ENCODE data around the gene PI4K2A. TPM values are rescaled to one million over a fixed set of nuclear protein-coding genes. Genes with fewer than 3 reads are reported as not detected.
A peak's percentile ranks its signal among the peaks of the same experiment; 100 is the strongest.

Gene PI4K2A
- total RNA-seq, result 10 to 100 TPM in 4 of 5 donors, 1 to 10 TPM in 1; 9.0 to 23.1 (median 11.0) TPM
- total RNA-seq (2013), result 9.0 TPM
- total RNA-seq, result 12.2 to 47.9 (median 19.7) reads per million in 29 experiments

- POLR2A ChIA-PET, result interaction anchor here (0.5 to 1.2 kb wide), 5 partner anchors 9 to 350 kb away, joined by 3 to 10 read pairs (median 4); no protein-coding TSS in a partner anchor
- Histone ChIP-seq H3K9me3 (no peaks in the 10 kb centered on the region), H3K36me3 (ENCODE audit: control insufficient read depth in 2 of 2, extremely low read depth in 1 of 2, insufficient read depth in 1 of 2, low read length in 1 of 2) (peaks cover 8 to 10% of the 10 kb centered on the region in 2 donors), H3K4me3 (ENCODE audit: control insufficient read depth in 1 of 2, extremely low read depth in 1 of 2, low read length in 1 of 2) (peak within 1 kb of the TSS; percentile 73 to 74), H3K4me1 (ENCODE audit: control insufficient read depth in 1 of 2, extremely low read depth in 1 of 2, insufficient read depth in 2 of 2, low read length in 2 of 2) (peaks cover 10 to 18% of the 10 kb centered on the region in 2 experiments), H3K27ac (ENCODE audit: low read length) (peak within 1 kb of the TSS; percentile 15), H3K27me3 (replicated peaks in 1 of 2; ENCODE audit: control insufficient read depth in 2 of 2, extremely low read depth in 1 of 2, insufficient read depth in 2 of 2, low read length in 1 of 2) (no peaks in the 10 kb centered on the region)
- no peaks in the 10 kb centered on the region for H3K9me3 Mint-ChIP-seq
- peak; percentile 98 to 100 (median 99) for ATAC-seq (replicated peaks in 1 of 4)
- peak within 1 kb of the TSS; percentile 80 to 83 for H3K27ac Mint-ChIP-seq
- H3K4me1 Mint-ChIP-seq, result peaks cover 24 to 27% (median 25%) of the 10 kb centered on the region in 3 donors
- DNase-seq, result peak; percentile 93 to 100 (median 98)
- H3K36me3 Mint-ChIP-seq, result peaks cover 10% of the 10 kb centered on the region
- peak within 1 kb of the TSS; percentile 93 to 94 (median 94) for H3K4me3 Mint-ChIP-seq
- H3K27me3 Mint-ChIP-seq, result no peaks in the 10 kb centered on the region
- CTCF ChIA-PET, result interaction anchor here in 1 of 2 donors (0.6 to 1.2 kb wide), 4 partner anchors 9 to 164 kb away, joined by 3 to 7 read pairs (median 4); partner anchors contain the start of genes AVPI1 and ZFYVE27
- under 1% methylated on average over 50 of the region's 54 CpGs for WGBS (ENCODE audit: insufficient coverage)
Observed at GRCh38 chr10:97640174-97640867, at the start of gene PI4K2A. PI4K2A (plus strand) TSS chr10:97640671; CDS start chr10:97640743, 72 bp downstream.

GRCh38 chr10:97590748-97591495, 49.5 kb upstream of the PI4K2A start:
- WGBS (ENCODE audit: insufficient coverage), result 100% methylated on average over 1 of the region's 5 CpGs

GRCh38 chr10:97593421-97593820, 47.0 kb upstream of the PI4K2A start:
- Histone ChIP-seq H3K4me1 (ENCODE audit: control insufficient read depth in 1 of 2, extremely low read depth in 1 of 2, insufficient read depth in 2 of 2, low read length in 2 of 2) (peaks cover 0 to 12% of the 10 kb centered on the region in 2 experiments), H3K36me3 (ENCODE audit: control insufficient read depth in 2 of 2, extremely low read depth in 1 of 2, insufficient read depth in 1 of 2, low read length in 1 of 2) (no peaks in the 10 kb centered on the region), H3K4me3 (ENCODE audit: control insufficient read depth in 1 of 2, extremely low read depth in 1 of 2, low read length in 1 of 2) (no peak overlapping the region), H3K27ac (ENCODE audit: low read length) (no peak overlapping the region), H3K9me3 (no peaks in the 10 kb centered on the region), H3K27me3 (replicated peaks in 1 of 2; ENCODE audit: control insufficient read depth in 2 of 2, extremely low read depth in 1 of 2, insufficient read depth in 2 of 2, low read length in 1 of 2) (peaks cover 0 to 5% of the 10 kb centered on the region in 2 experiments)
- H3K4me1 Mint-ChIP-seq, result peaks cover 0 to 5% (median 0%) of the 10 kb centered on the region in 3 donors
- WGBS (ENCODE audit: insufficient coverage), result 90% methylated on average over 2 of the region's 4 CpGs
- H3K27ac Mint-ChIP-seq, result no peak overlapping the region
- no peak for DNase-seq
- CTCF ChIA-PET, result no interaction called here
- no peaks in the 10 kb centered on the region for H3K36me3 Mint-ChIP-seq
- H3K4me3 Mint-ChIP-seq, result no peak overlapping the region
- no peaks in the 10 kb centered on the region for H3K9me3 Mint-ChIP-seq
- H3K27me3 Mint-ChIP-seq, result no peaks in the 10 kb centered on the region
- POLR2A ChIA-PET, result no interaction called here
- ATAC-seq (replicated peaks in 1 of 4), result no peak

More at GRCh38 chr10:97590748-97591495, 49.5 kb upstream of the PI4K2A start:
- ChIA-PET CTCF (interaction anchor here in 1 of 2 donors (0.7 kb wide), 1 partner anchor 15 kb away, joined by 3 read pairs; no protein-coding TSS in a partner anchor), POLR2A (no interaction called here)
- DNase-seq, result no peak
- no peak overlapping the region for H3K27ac ChIP-seq (ENCODE audit: low read length)
- no peaks in the 10 kb centered on the region for H3K36me3 ChIP-seq (ENCODE audit: control insufficient read depth in 2 of 2, extremely low read depth in 1 of 2, insufficient read depth in 1 of 2, low read length in 1 of 2)
- H3K4me1 Mint-ChIP-seq, result peaks cover 0 to 5% (median 0%) of the 10 kb centered on the region in 3 donors
- H3K4me1 ChIP-seq (ENCODE audit: control insufficient read depth in 1 of 2, extremely low read depth in 1 of 2, insufficient read depth in 2 of 2, low read length in 2 of 2), result peaks cover 0 to 12% of the 10 kb centered on the region in 2 experiments
- peaks cover 0 to 5% of the 10 kb centered on the region in 2 experiments for H3K27me3 ChIP-seq (replicated peaks in 1 of 2; ENCODE audit: control insufficient read depth in 2 of 2, extremely low read depth in 1 of 2, insufficient read depth in 2 of 2, low read length in 1 of 2)
- H3K36me3 Mint-ChIP-seq, result no peaks in the 10 kb centered on the region
- no peak overlapping the region for H3K27ac Mint-ChIP-seq
- H3K9me3 ChIP-seq, result no peaks in the 10 kb centered on the region
- H3K4me3 ChIP-seq (ENCODE audit: control insufficient read depth in 1 of 2, extremely low read depth in 1 of 2, low read length in 1 of 2), result no peak overlapping the region
- no peaks in the 10 kb centered on the region for H3K27me3 Mint-ChIP-seq
- ATAC-seq (replicated peaks in 1 of 4), result no peak
- no peaks in the 10 kb centered on the region for H3K9me3 Mint-ChIP-seq
- H3K4me3 Mint-ChIP-seq, result no peak overlapping the region

GRCh38 chr10:97596101-97597082, 44.1 kb upstream of the PI4K2A start:
- Histone ChIP-seq H3K9me3 (no peaks in the 10 kb centered on the region), H3K36me3 (ENCODE audit: control insufficient read depth in 2 of 2, extremely low read depth in 1 of 2, insufficient read depth in 1 of 2, low read length in 1 of 2) (no peaks in the 10 kb centered on the region), H3K4me1 (ENCODE audit: control insufficient read depth in 1 of 2, extremely low read depth in 1 of 2, insufficient read depth in 2 of 2, low read length in 2 of 2) (no peaks in the 10 kb centered on the region), H3K4me3 (ENCODE audit: control insufficient read depth in 1 of 2, extremely low read depth in 1 of 2, low read length in 1 of 2) (no peak overlapping the region), H3K27ac (ENCODE audit: low read length) (no peak overlapping the region), H3K27me3 (replicated peaks in 1 of 2; ENCODE audit: control insufficient read depth in 2 of 2, extremely low read depth in 1 of 2, insufficient read depth in 2 of 2, low read length in 1 of 2) (peaks cover 0 to 5% of the 10 kb centered on the region in 2 experiments)
- H3K27ac Mint-ChIP-seq, result no peak overlapping the region
- ATAC-seq (replicated peaks in 1 of 4) (no peak), DNase-seq (no peak)
- 80% methylated on average over 6 of the region's 10 CpGs for WGBS (ENCODE audit: insufficient coverage)
- no peaks in the 10 kb centered on the region for H3K36me3 Mint-ChIP-seq
- no peaks in the 10 kb centered on the region for H3K27me3 Mint-ChIP-seq
- CTCF ChIA-PET, result interaction anchor here in 1 of 2 donors (0.7 kb wide), 1 partner anchor 69 kb away, joined by 3 read pairs; no protein-coding TSS in a partner anchor
- no peaks in the 10 kb centered on the region for H3K4me1 Mint-ChIP-seq
- POLR2A ChIA-PET, result no interaction called here
- no peak overlapping the region for H3K4me3 Mint-ChIP-seq
- no peaks in the 10 kb centered on the region for H3K9me3 Mint-ChIP-seq

- H3K27ac Mint-ChIP-seq, result no peak overlapping the region
- WGBS (ENCODE audit: insufficient coverage), result no CpG with 5 or more reads among the region's 2 CpGs
- DNase-seq (no peak), ATAC-seq (replicated peaks in 1 of 4) (no peak)
- Histone ChIP-seq H3K27me3 (replicated peaks in 1 of 2; ENCODE audit: control insufficient read depth in 2 of 2, extremely low read depth in 1 of 2, insufficient read depth in 2 of 2, low read length in 1 of 2) (peaks cover 0 to 5% of the 10 kb centered on the region in 2 experiments), H3K27ac (ENCODE audit: low read length) (no peak overlapping the region), H3K4me1 (ENCODE audit: control insufficient read depth in 1 of 2, extremely low read depth in 1 of 2, insufficient read depth in 2 of 2, low read length in 2 of 2) (no peaks in the 10 kb centered on the region), H3K36me3 (ENCODE audit: control insufficient read depth in 2 of 2, extremely low read depth in 1 of 2, insufficient read depth in 1 of 2, low read length in 1 of 2) (no peaks in the 10 kb centered on the region), H3K4me3 (ENCODE audit: control insufficient read depth in 1 of 2, extremely low read depth in 1 of 2, low read length in 1 of 2) (no peak overlapping the region), H3K9me3 (no peaks in the 10 kb centered on the region)
- H3K9me3 Mint-ChIP-seq, result no peaks in the 10 kb centered on the region
- CTCF ChIA-PET, result no interaction called here
- no peaks in the 10 kb centered on the region for H3K27me3 Mint-ChIP-seq
- H3K36me3 Mint-ChIP-seq, result no peaks in the 10 kb centered on the region
- no peak overlapping the region for H3K4me3 Mint-ChIP-seq
- POLR2A ChIA-PET, result no interaction called here
- no peaks in the 10 kb centered on the region for H3K4me1 Mint-ChIP-seq
Observed at GRCh38 chr10:97597778-97598177, 42.7 kb upstream of the PI4K2A start.

Data from T-cell (primary cell).